AG08396 (cell line): ENCODE results near the gene PRDM5.

Experiments used
- DNase-seq: peaks from one replicate; pipeline ENCODE4 v3.0.0; 2012; ENCODE audit warnings: low spot score, mixed read lengths

Gene PRDM5

GRCh38 chr4:120922381-120923206, at the start of gene PRDM5:
Gene PRDM5, minus strand, starts transcription at chr4:120922726. Its CDS starts 118 bp downstream, at chr4:120922608.
- DNase-seq, result peak; percentile 80

GRCh38 chr4:120971884-120972283, 49.4 kb upstream of the PRDM5 start:
- DNase-seq, result no peak

- DNase-seq, result no peak
Measured at GRCh38 chr4:120965938-120966337, 43.4 kb upstream of the PRDM5 start.

GRCh38 chr4:120964596-120964995, 42.1 kb upstream of the PRDM5 start:
- no peak for DNase-seq

GRCh38 chr4:120963449-120963848, 40.9 kb upstream of the PRDM5 start:
- no peak for DNase-seq

- DNase-seq, result no peak
Measured at GRCh38 chr4:120960656-120961267, 38.2 kb upstream of the PRDM5 start.

- DNase-seq, result no peak
Measured at GRCh38 chr4:120948382-120948781, 25.9 kb upstream of the PRDM5 start.

GRCh38 chr4:120942776-120943175, 20.2 kb upstream of the PRDM5 start:
- DNase-seq, result no peak

GRCh38 chr4:120940547-120940946, 18.0 kb upstream of the PRDM5 start:
- DNase-seq, result no peak

- no peak for DNase-seq
Measured at GRCh38 chr4:120939693-120940092, 17.2 kb upstream of the PRDM5 start.

- DNase-seq, result no peak
Measured at GRCh38 chr4:120929847-120930246, 7.3 kb upstream of the PRDM5 start.

- no peak for DNase-seq
Measured at GRCh38 chr4:120927801-120928409, 5.4 kb upstream of the PRDM5 start.

- DNase-seq, result no peak
Measured at GRCh38 chr4:120926358-120927025, 4.0 kb upstream of the PRDM5 start.

- DNase-seq, result no peak
Measured at GRCh38 chr4:120924931-120925330, 2.4 kb upstream of the PRDM5 start.

GRCh38 chr4:120923207-120923522, 639 bp upstream of the PRDM5 start:
- DNase-seq, result no peak

GRCh38 chr4:120921456-120922380, 808 bp downstream of the PRDM5 start:
- peak; percentile 75 for DNase-seq

GRCh38 chr4:120920666-120921065, 1.9 kb downstream of the PRDM5 start:
- DNase-seq, result no peak

GRCh38 chr4:120919358-120919757, 3.2 kb downstream of the PRDM5 start:
- DNase-seq, result no peak

GRCh38 chr4:120918788-120919187, 3.7 kb downstream of the PRDM5 start:
- DNase-seq, result no peak

- DNase-seq, result no peak
Measured at GRCh38 chr4:120918092-120918491, 4.4 kb downstream of the PRDM5 start.

GRCh38 chr4:120916937-120917336, 5.6 kb downstream of the PRDM5 start:
- DNase-seq, result no peak

GRCh38 chr4:120915336-120915735, 7.2 kb downstream of the PRDM5 start:
- DNase-seq, result no peak
